ENCODE data around the gene CLDND2. TPM values are rescaled to one million over a fixed set of nuclear protein-coding genes. Genes with fewer than 3 reads are reported as not detected.

CLDND2 gene
- total and polyA plus RNA-seq, 10 of the 15 experiments (the other 5 are each of a cell fraction or from before 2014, with no cell fraction given), result 0.24 to 7.1 (median 1.8) TPM; not detected in 1

GRCh38 chr19:51415187-51415586 lies 46.4 kb upstream of the CLDND2 start:
- no peaks in the 10 kb centered on the region for H3K27me3 ChIP-seq (replicated peaks in 1 of 2; ENCODE audit: control insufficient read depth in 2 of 2, insufficient read depth in 2 of 2, low read length in 1 of 2)
- no peak overlapping the region for H3K9ac ChIP-seq (ENCODE audit: control insufficient read depth, insufficient read depth, low read length)
- intact Hi-C loops (cut with micrococcal nuclease; ENCODE audit: unreplicated experiment) (no loop called here), in situ Hi-C loops (cut with MboI) (no loop called here)
- ChIA-PET RAD21 (ENCODE audit: unreplicated experiment) (no interaction called here), CTCF (interaction anchor here (0.6 to 9.7 kb wide), 2 partner anchors 18 to 24 kb away, joined by 3 to 142 read pairs; no protein-coding TSS in a partner anchor), POLR2A (interaction anchor here (0.6 kb wide), 1 partner anchor 10 kb away, joined by 3 read pairs; no protein-coding TSS in a partner anchor), SMC1A (ENCODE audit: uncharacterized antibody, unreplicated experiment) (no interaction called here)
- FAIRE-seq (no peak), DNase-seq (ENCODE audit: low read depth, low spot score) (no peak), ATAC-seq (no peak)
- H3K4me3 ChIP-seq, result no peak overlapping the region
- no TSS peak for BruUV-seq (replicated peaks)
- no peaks in the 10 kb centered on the region for H3K79me2 ChIP-seq (ENCODE audit: control insufficient read depth, insufficient read depth, low read length)
- H3K27ac ChIP-seq (ENCODE audit: control insufficient read depth, insufficient read depth), result no peak overlapping the region
- H3K4me1 ChIP-seq (ENCODE audit: control insufficient read depth, insufficient read depth, low read length), result peaks cover 16% of the 10 kb centered on the region
- H4K20me1 ChIP-seq (ENCODE audit: control insufficient read depth, insufficient read depth), result no peaks in the 10 kb centered on the region
- 78% methylated on average over 12 of the region's 12 CpGs for WGBS (ENCODE audit: insufficient coverage, insufficient replicate concordance, low lambda C conversion rate, missing lambda C conversion rate)
- no peaks in the 10 kb centered on the region for H3K36me3 ChIP-seq (ENCODE audit: control insufficient read depth in 2 of 2, insufficient read depth in 2 of 2, low read length in 1 of 2)
- no peaks in the 10 kb centered on the region for H3K9me3 ChIP-seq (replicated peaks; ENCODE audit: control insufficient read depth, insufficient read depth, low read length)
- no peak overlapping the region for H3K4me2 ChIP-seq (ENCODE audit: control insufficient read depth, insufficient read depth)
- no peak for TF ChIP-seq ASH2L (IDR thresholded peaks at IDR 0.05; ENCODE audit: borderline replicate concordance, low read depth)
- TF ChIP-seq GATAD2B (conservative IDR thresholded peaks at IDR 0.05; ENCODE audit: low read depth), result no peak
- TF ChIP-seq CBX5 (IDR thresholded peaks at IDR 0.05; ENCODE audit: low read depth), result no peak
- TF ChIP-seq SMAD5 (IDR thresholded peaks at IDR 0.05; ENCODE audit: low read depth), result no peak
- no peak for TF ChIP-seq CHD2 (IDR thresholded peaks at IDR 0.05; ENCODE audit: borderline replicate concordance, low read depth, low read length)
- no peak for TF ChIP-seq ZBTB4 (CRISPR knock-in tag; IDR thresholded peaks at IDR 0.05)
- no peak for TF ChIP-seq PRDM15 (CRISPR knock-in tag; IDR thresholded peaks at IDR 0.05)
- no peak for TF ChIP-seq RB1 (IDR thresholded peaks at IDR 0.05; ENCODE audit: borderline replicate concordance)
- TF ChIP-seq PAX5 (IDR thresholded peaks at IDR 0.05; ENCODE audit: borderline replicate concordance, low read depth, low read length), result no peak
- H2AFZ ChIP-seq (ENCODE audit: control insufficient read depth, low read depth, low read length), result no peak overlapping the region
